ENCODE results near the gene EDARADD. TPM values are rescaled to one million over a fixed set of nuclear protein-coding genes. Genes with fewer than 3 reads are reported as not detected.

The EDARADD gene
- total RNA-seq, 1 experiment from 2014 or later = 35.4 TPM

DNA sequence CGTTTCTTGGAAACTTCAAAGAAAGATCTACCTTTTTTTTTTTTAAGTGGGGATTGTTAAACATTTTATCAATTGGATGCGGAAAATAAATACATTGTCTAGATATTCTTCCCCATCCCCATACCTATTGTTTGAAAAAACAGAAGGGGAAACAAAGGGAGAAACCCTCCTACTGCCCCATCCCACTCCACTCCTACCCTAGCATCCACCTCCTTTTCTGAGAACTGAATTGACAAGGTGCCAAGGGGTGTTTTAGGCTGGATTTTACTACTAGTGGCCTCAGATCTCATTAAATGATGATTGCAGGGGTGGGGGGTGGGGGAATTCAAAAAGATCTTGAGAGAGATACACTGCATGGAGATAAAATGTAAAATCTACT, 2.6 kb downstream of the EDARADD start:
- H3K27me3 ChIP-seq (ENCODE audit: control insufficient read depth, insufficient read depth, low read length) = no peaks in the 10 kb centered on the region
- ChIA-PET POLR2A (no interaction called here), CTCF (no interaction called here)
- no peak for TF ChIP-seq REST (IDR thresholded peaks at IDR 0.05; ENCODE audit: insufficient read depth in 1 of 2, low read depth in 2 of 2, low read length in 1 of 2)
- TF ChIP-seq TCF7L2 (IDR thresholded peaks at IDR 0.05; ENCODE audit: low read depth, low read length) = no peak; the same call in 1 of the 2 replicates
- in situ Hi-C loops (cut with HindIII; ENCODE audit: low pct_unique_long_range_greater_than_20kb, low sequenced_read_pairs) (no loop called here), intact Hi-C loops (cut with micrococcal nuclease; ENCODE audit: unreplicated experiment) (loop anchor here (5.0 to 10.0 kb wide), 3 partner anchors 112 to 292 kb away; partner anchors contain the start of genes ERO1B and LGALS8)
- peak overlapping the region; percentile 98 for H3K27ac ChIP-seq (ENCODE audit: low read length)
- no TSS peak for BruUV-seq (replicated peaks)
- no peaks in the 10 kb centered on the region for H3K36me3 ChIP-seq (ENCODE audit: control insufficient read depth, insufficient read depth, low read length)
- no peak for ATAC-seq
- no peak for DNase-seq (ENCODE audit: low read depth, low spot score)
- H3K4me3 ChIP-seq (ENCODE audit: low read depth in 2 of 2, low read length in 2 of 2) = peak overlapping the region; percentile 72 to 95
- H3K9me3 ChIP-seq (ENCODE audit: control insufficient read depth, insufficient read depth, low read depth, low read length) = no peaks in the 10 kb centered on the region
- H3K4me1 ChIP-seq (ENCODE audit: control insufficient read depth, insufficient read depth, low read length) = peaks cover 63% of the 10 kb centered on the region

- no peak for ATAC-seq
- in situ Hi-C loops (cut with HindIII; ENCODE audit: low pct_unique_long_range_greater_than_20kb, low sequenced_read_pairs) = no loop called here
- no peak for TF ChIP-seq SIN3A (IDR thresholded peaks at IDR 0.05; ENCODE audit: borderline replicate concordance, insufficient read depth, low read depth, low read length)
- TF ChIP-seq REST (IDR thresholded peaks at IDR 0.05; ENCODE audit: insufficient read depth in 1 of 2, low read depth in 2 of 2, low read length in 1 of 2) = no peak
- TF ChIP-seq, protein P1, sequence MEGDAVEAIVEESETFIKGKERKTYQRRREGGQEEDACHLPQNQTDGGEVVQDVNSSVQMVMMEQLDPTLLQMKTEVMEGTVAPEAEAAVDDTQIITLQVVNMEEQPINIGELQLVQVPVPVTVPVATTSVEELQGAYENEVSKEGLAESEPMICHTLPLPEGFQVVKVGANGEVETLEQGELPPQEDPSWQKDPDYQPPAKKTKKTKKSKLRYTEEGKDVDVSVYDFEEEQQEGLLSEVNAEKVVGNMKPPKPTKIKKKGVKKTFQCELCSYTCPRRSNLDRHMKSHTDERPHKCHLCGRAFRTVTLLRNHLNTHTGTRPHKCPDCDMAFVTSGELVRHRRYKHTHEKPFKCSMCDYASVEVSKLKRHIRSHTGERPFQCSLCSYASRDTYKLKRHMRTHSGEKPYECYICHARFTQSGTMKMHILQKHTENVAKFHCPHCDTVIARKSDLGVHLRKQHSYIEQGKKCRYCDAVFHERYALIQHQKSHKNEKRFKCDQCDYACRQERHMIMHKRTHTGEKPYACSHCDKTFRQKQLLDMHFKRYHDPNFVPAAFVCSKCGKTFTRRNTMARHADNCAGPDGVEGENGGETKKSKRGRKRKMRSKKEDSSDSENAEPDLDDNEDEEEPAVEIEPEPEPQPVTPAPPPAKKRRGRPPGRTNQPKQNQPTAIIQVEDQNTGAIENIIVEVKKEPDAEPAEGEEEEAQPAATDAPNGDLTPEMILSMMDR (IDR thresholded peaks at IDR 0.05) = no peak
- TF ChIP-seq POLR2AphosphoS5 (IDR thresholded peaks at IDR 0.05; ENCODE audit: low read depth, low read length) = no peak
- TF ChIP-seq TCF7L2 (IDR thresholded peaks at IDR 0.05; ENCODE audit: low read depth, low read length) = no peak
- peaks cover 57% of the 10 kb centered on the region for H3K4me1 ChIP-seq (ENCODE audit: control insufficient read depth, insufficient read depth, low read length)
- H3K27me3 ChIP-seq (ENCODE audit: control insufficient read depth, insufficient read depth, low read length) = no peaks in the 10 kb centered on the region
- H3K4me3 ChIP-seq (ENCODE audit: low read depth in 2 of 2, low read length in 2 of 2) = peak overlapping the region; percentile 72 to 95
- CTCF ChIA-PET = no interaction called here
- peak overlapping the region; percentile 98 for H3K27ac ChIP-seq (ENCODE audit: low read length)
- POLR2A ChIA-PET = interaction anchor here (0.6 kb wide), 1 partner anchor 129 kb away, joined by 3 read pairs; no protein-coding TSS in a partner anchor
- no peaks in the 10 kb centered on the region for H3K9me3 ChIP-seq (ENCODE audit: control insufficient read depth, insufficient read depth, low read depth, low read length)
- no peak for DNase-seq (ENCODE audit: low read depth, low spot score)
- no peaks in the 10 kb centered on the region for H3K36me3 ChIP-seq (ENCODE audit: control insufficient read depth, insufficient read depth, low read length)
- BruUV-seq (replicated peaks) = TSS peak; percentile 65
- intact Hi-C loops (cut with micrococcal nuclease; ENCODE audit: unreplicated experiment) = loop anchor here (5.0 to 10.0 kb wide), 3 partner anchors 112 to 292 kb away; partner anchors contain the start of genes ERO1B and LGALS8
Observed at GRCh38 chr1:236397173-236397759, 3.2 kb downstream of the EDARADD start.
